Panc1 (cell line): ENCODE results near the gene SESTD1. TPM values are rescaled to one million over a fixed set of nuclear protein-coding genes. Genes with fewer than 3 reads are reported as not detected.

Source experiments
- ATAC-seq: fragments of 200-7000 bp; cut with Tn5 transposase; 2 replicates; pipeline ENCODE4 v1.9.1; 2020; ENCODE audit warnings: mild to moderate bottlenecking, moderate library complexity
- BruUV-seq: library from RNA; stranded (reverse); fragments of 400-500 nt; replicated peaks from 2 replicates; lab custom pipeline; 2021; lab: Mats Ljungman, UMichigan
- CTCF ChIA-PET: fragments of 300-600 bp; sonication (Branson Sonifier 250); formaldehyde crosslinking; loops from one replicate; lab custom pipeline; 2022; ENCODE audit warnings: antibody characterized with exemption; lab: Charles Lee
- POLR2A ChIA-PET: fragments of 300-600 bp; sonication (Branson Sonifier 250); formaldehyde crosslinking; loops from one replicate; lab custom pipeline; 2022; ENCODE audit warnings: antibody characterized with exemption; lab: Charles Lee
- DNase-seq: peaks from one replicate; pipeline ENCODE4 v3.0.0-alpha.2; 2010; ENCODE audit warnings: low read depth, low spot score
- H3K27ac ChIP-seq: 2 replicates; pipeline ENCODE4 v1.5.1; 2011; ENCODE audit warnings: mild to moderate bottlenecking, low read length, inconsistent platforms
- H3K27me3 ChIP-seq: fragments of 200-500 bp; sonication (Bioruptor generic); 2 replicates; pipeline ENCODE4 v1.6.0; 2014; ENCODE audit warnings: low read length, inconsistent platforms; ENCODE audit not compliant: control insufficient read depth, insufficient read depth
- H3K36me3 ChIP-seq: fragments of 200-500 bp; sonication (Bioruptor generic); 2 replicates; pipeline ENCODE4 v1.5.1; 2014; ENCODE audit warnings: inconsistent platforms, mild to moderate bottlenecking, low read length, moderate library complexity; ENCODE audit not compliant: control insufficient read depth, insufficient read depth
- H3K4me1 ChIP-seq: 2 replicates; pipeline ENCODE4 v1.5.1; 2011; ENCODE audit warnings: inconsistent platforms, mild to moderate bottlenecking, low read length, moderate library complexity; ENCODE audit not compliant: control insufficient read depth, insufficient read depth
- H3K4me3 ChIP-seq, 2 experiments: 2 replicates each; pipeline ENCODE4 v1.5.1; 2011 to 2012; ENCODE audit warnings: low read depth in 2 of 2, low read length in 2 of 2, mild to moderate bottlenecking in 2 of 2, inconsistent platforms in 1 of 2, moderate library complexity in 1 of 2
- H3K9me3 ChIP-seq: fragments of 200-500 bp; sonication (Bioruptor generic); 2 replicates; pipeline ENCODE4 v1.5.1; 2014; ENCODE audit warnings: low read depth, mild to moderate bottlenecking, inconsistent platforms, low read length, moderate library complexity; ENCODE audit not compliant: control insufficient read depth, insufficient read depth
- CTCF ChIP-seq: fragments of 450-650 bp; IDR thresholded peaks from 2 replicates; pipeline ENCODE4 v1.5.1; 2017; ENCODE audit warnings: mild to moderate bottlenecking
- POLR2AphosphoS5 ChIP-seq: IDR thresholded peaks from 2 replicates; pipeline ENCODE4 v1.6.1; 2012; ENCODE audit warnings: mild to moderate bottlenecking, low read depth, low read length, moderate library complexity
- REST ChIP-seq, 2 experiments: IDR thresholded peaks; 2 replicates each; pipeline ENCODE4 v1.6.1; 2011 to 2012; ENCODE audit warnings: low read depth in 2 of 2, control low read depth in 1 of 2, low read length in 1 of 2, mild to moderate bottlenecking in 1 of 2, moderate library complexity in 1 of 2; ENCODE audit not compliant: insufficient read depth in 1 of 2
- SIN3A ChIP-seq: IDR thresholded peaks from 2 replicates; pipeline ENCODE4 v1.6.1; 2012; ENCODE audit warnings: low read depth, mild to moderate bottlenecking, low read length, moderate library complexity, borderline replicate concordance; ENCODE audit not compliant: insufficient read depth
- TCF7L2 ChIP-seq: IDR thresholded peaks from 2 replicates; pipeline ENCODE4 v1.6.1; 2011; ENCODE audit warnings: mild to moderate bottlenecking, low read depth, low read length, inconsistent platforms
- in situ Hi-C: cut with HindIII; loops from 2 replicates; pipeline ENCODE4 v1.10.0; 2016; ENCODE audit warnings: low sequenced_read_pairs, low pct_unique_long_range_greater_than_20kb
- intact Hi-C: fragments of 100-400 bp; cut with micrococcal nuclease; formaldehyde crosslinking; loops from one replicate; pipeline ENCODE4 v1.10.0; 2022; ENCODE audit not compliant: unreplicated experiment
- total RNA-seq: library from RNA; stranded (reverse); gene quantifications from one replicate; pipeline ENCODE4 v1.2.1, GENCODE V29; 2021; ENCODE audit not compliant: unreplicated experiment

SESTD1 gene
- total RNA-seq, 1 experiment from 2014 or later: 31.3 TPM

- no peaks in the 10 kb centered on the region for H3K9me3 ChIP-seq
- ChIA-PET CTCF (no interaction called here), POLR2A (no interaction called here)
- no peak overlapping the region for H3K27ac ChIP-seq
- intact Hi-C loops (no loop called here), in situ Hi-C loops (no loop called here)
- no peaks in the 10 kb centered on the region for H3K4me1 ChIP-seq
- no peak for TF ChIP-seq TCF7L2
- no peak for TF ChIP-seq REST (IDR thresholded peaks at IDR 0.05; ENCODE audit: insufficient read depth in 1 of 2, low read depth in 2 of 2, low read length in 1 of 2)
- TF ChIP-seq SIN3A: no peak
- no peak for TF ChIP-seq POLR2AphosphoS5
- no peak for TF ChIP-seq CTCF
- H3K36me3 ChIP-seq: no peaks in the 10 kb centered on the region; the same call in 1 of the 2 replicates
- no peaks in the 10 kb centered on the region for H3K27me3 ChIP-seq
- no peak overlapping the region for H3K4me3 ChIP-seq
- ATAC-seq: no peak
- BruUV-seq: TSS peak; percentile 30
- DNase-seq: no peak
These were observed 124.1 kb downstream of the SESTD1 start for GRCh38 chr2:179140571-179140970.

GRCh38 chr2:179139506-179139905, 125.1 kb downstream of the SESTD1 start:
- no peaks in the 10 kb centered on the region for H3K4me1 ChIP-seq
- TF ChIP-seq SIN3A: no peak
- no peak for TF ChIP-seq CTCF
- no peak for TF ChIP-seq POLR2AphosphoS5
- no peak for TF ChIP-seq TCF7L2
- TF ChIP-seq REST (IDR thresholded peaks at IDR 0.05; ENCODE audit: insufficient read depth in 1 of 2, low read depth in 2 of 2, low read length in 1 of 2): no peak
- intact Hi-C loops (no loop called here), in situ Hi-C loops (no loop called here)
- BruUV-seq: no TSS peak
- no peak overlapping the region for H3K27ac ChIP-seq
- DNase-seq (no peak), ATAC-seq (no peak)
- H3K4me3 ChIP-seq: no peak overlapping the region
- ChIA-PET CTCF (no interaction called here), POLR2A (no interaction called here)
- H3K9me3 ChIP-seq: no peaks in the 10 kb centered on the region
- H3K36me3 ChIP-seq: no peaks in the 10 kb centered on the region; the same call in 1 of the 2 replicates
- H3K27me3 ChIP-seq: no peaks in the 10 kb centered on the region
